GM12865 (cell line): ENCODE results near the gene PUM1.
A peak's percentile ranks its signal among the peaks of the same experiment; 100 is the strongest.

ENCODE experiments used
- DNase-seq: peaks from one replicate; pipeline ENCODE4 v3.0.0; 2010; ENCODE audit warnings: low read depth
- H3K4me3 ChIP-seq: 2 replicates; pipeline ENCODE4 v1.5.1; 2011; ENCODE audit warnings: mild to moderate bottlenecking, low read depth, low read length, control low read depth
- CTCF ChIP-seq: IDR thresholded peaks from 2 replicates; pipeline ENCODE4 v1.5.1; 2011; ENCODE audit warnings: low read length, control low read depth, low read depth, inconsistent platforms; ENCODE audit not compliant: insufficient read depth; ENCODE audit errors: missing control alignments

The PUM1 gene

DNA sequence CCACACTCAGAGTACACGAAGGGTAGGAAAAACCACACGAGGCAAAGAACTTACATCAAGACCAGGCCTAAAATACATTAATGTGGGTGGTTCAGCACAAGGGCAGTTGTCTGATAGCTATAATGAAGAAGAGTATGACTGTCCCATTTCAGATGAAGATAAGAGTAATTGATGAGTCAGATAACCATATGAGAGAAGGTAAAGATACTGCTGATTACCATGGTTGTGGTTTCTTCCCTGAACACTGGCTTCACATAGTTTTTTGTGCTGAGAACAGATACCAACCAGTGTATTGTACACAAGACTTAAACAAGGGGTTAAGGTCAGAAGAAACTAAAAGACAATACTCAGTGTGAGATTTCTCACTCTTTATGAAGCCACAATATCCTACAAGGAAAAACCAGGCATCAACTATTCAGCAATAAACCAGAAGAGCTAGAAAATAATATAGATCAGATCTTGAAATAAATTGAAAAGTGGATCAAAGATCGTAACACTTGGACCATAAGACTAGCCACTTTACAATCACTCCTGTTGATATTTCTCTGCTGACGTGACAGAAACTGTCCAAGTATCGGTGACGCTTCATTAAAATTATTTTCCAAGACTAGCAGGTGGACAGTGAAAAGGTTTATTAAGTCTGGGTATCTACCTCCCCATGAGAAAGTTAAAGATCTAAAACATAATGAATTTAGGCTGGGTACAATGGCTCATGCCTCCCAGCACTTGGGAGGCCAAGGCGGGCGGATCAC, 28.6 kb downstream of the PUM1 start:
- H3K4me3 ChIP-seq: no peak overlapping the region
- no peak for DNase-seq
- no peak for TF ChIP-seq CTCF

DNA sequence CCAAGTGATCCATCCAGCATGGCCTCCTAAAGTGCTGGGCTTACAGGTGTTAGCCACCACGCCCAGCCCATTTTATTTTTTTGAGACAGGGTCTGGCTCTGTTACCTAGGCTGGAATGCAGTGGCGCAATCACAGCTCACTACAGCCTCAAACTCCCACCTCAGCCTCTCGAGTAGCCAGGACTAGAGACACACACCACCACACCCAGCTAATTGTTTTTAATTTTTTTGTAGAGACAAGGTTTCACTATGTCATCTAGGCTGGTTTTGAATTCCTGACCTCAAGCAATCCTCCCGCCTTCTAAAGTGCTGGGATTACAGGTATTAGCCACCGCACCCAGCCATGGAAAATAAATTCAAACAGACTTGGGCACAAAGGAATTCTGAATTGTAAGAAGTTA, 31.9 kb downstream of the PUM1 start:
- no peak for TF ChIP-seq CTCF
- no peak for DNase-seq
- H3K4me3 ChIP-seq: no peak overlapping the region

DNA sequence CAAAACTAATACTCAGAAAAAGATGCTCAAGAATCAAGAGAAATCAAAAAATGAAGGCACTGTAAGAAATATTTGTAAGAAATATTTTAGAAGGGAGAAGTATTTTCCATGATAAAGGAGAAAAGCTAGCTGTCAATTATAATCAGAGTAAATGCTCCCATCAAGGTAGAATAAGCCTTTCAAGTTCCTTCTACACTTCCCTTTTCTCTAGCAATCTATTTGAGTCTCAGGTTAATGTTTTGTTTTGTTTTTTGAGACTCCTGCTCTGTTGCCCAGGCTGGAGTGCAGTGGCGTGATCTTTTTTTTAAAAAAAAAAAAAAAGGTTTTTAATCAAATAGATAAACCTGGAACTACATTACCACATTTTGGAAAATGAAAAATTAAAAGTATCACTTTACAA, 33.3 kb downstream of the PUM1 start:
- no peak for DNase-seq
- TF ChIP-seq CTCF: no peak
- no peak overlapping the region for H3K4me3 ChIP-seq

DNA sequence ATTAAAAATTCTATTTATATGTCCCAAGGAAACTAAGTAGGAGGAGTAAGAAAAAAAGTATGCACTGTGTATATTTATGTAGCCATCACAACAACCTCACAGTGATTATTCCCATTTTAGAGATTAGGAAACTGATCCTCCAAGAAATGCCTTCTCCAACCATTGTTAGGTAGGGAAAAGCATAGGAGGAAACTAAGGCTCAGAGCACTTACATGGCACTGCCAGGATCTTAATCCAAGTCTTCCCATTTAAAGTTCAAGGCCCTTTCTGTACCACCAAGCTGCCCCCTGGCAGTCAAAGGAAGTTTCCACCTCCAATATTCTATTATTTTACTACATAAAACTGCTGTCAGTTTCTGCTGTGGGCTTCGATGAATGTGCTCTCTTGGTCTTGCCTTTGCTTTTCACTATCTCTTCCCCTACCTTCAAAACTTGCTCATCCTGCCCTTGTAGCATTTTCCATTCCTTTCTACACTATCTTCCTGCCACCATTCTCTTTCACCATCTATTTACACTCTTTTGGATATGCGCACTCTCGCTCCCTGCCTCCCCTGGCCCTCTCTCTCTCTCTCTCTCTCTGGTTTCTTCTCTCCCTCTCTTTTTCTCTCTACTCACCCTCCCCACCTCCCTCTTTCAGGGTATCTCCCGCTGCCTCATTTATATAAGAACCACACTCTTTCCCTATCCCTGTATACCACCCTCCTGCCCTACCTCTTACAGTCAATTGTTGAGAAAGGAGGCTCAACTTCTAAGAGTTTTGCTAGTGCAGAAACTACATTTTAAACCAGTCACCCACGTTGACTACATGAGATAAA, 34.0 kb downstream of the PUM1 start:
- H3K4me3 ChIP-seq: no peak overlapping the region
- no peak for DNase-seq
- no peak for TF ChIP-seq CTCF

GRCh38 chr1:31029026-31029425, 36.5 kb downstream of the PUM1 start:
- H3K4me3 ChIP-seq: no peak overlapping the region
- no peak for DNase-seq
- no peak for TF ChIP-seq CTCF

DNA sequence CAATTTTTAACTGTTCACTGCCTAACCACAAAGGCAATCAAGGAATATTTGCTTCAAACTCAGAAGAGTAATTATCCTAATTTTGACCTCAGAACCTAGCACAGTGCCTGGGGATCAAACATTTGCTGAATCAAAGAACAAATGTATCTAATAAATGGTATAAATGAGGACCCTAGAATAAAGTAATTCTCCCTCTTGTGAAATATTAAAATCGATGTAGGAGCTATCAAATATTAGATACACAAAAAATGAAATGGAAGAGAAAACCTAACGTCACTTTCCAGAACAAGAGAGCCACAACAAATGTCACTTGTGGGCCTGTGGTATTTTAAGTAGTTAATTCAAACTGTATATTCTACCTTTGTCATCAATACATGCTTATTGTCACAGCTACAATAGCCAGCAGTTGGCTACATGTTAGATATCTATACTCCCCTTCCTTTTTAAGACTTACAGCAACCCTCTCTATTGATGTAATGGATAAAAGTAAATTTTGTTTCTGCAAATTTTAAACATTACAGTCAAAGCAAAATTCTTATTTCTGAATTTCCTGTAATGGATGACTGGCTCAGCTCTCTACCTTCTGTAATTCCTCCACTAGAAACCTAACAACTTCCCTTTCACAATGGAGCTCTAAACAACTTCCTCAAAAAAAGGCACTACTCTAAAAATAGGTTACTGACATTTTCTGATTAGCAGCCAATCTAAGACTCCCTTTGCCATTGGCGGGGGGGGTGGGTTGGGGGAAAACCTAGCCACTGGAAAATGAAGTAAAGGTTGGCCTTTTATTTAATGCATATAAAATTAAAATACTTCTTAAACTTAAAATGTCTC, 37.6 kb downstream of the PUM1 start:
- no peak for TF ChIP-seq CTCF
- H3K4me3 ChIP-seq: no peak overlapping the region
- peak; percentile 25 for DNase-seq
